Stimulated activated naive B cell treated with anti-CD40 and anti-IgM and Interleukin-4, amounts not matched to agents 10 μg/mL and 1 μg/mL and 100 μg/mL, for 72 hours (primary cell): ENCODE data around the gene ABLIM1.

Experiments used
- ATAC-seq, 2 donors: fragments of 150-1000 bp; cut with Tn5 transposase; replicated peaks; 2 replicates each; pipeline ENCODE4 v1.10.0; 2021; ENCODE audit warnings: moderate library complexity in 1 of 2
- DNase-seq: peaks from one replicate; pipeline ENCODE4 v3.0.0; 2021
- H3K27ac Mint-ChIP-seq: one replicate; pipeline ENCODE4 v1.8.0; 2022; ENCODE audit warnings: mild to moderate bottlenecking, mixed read lengths
- H3K27me3 Mint-ChIP-seq, 2 donors: one replicate each; pipeline ENCODE4 v1.8.0; 2022; ENCODE audit warnings: mixed read lengths in 2 of 2
- H3K36me3 Mint-ChIP-seq, 2 donors: one replicate each; pipeline ENCODE4 v1.8.0; 2022; ENCODE audit warnings: mixed read lengths in 2 of 2, mild to moderate bottlenecking in 1 of 2
- H3K4me1 Mint-ChIP-seq, 2 donors: one replicate each; pipeline ENCODE4 v1.8.0; 2022; ENCODE audit warnings: mixed read lengths in 2 of 2, mild to moderate bottlenecking in 1 of 2
- H3K4me3 Mint-ChIP-seq, 2 donors: one replicate each; pipeline ENCODE4 v1.8.0; 2022; ENCODE audit warnings: mild to moderate bottlenecking in 2 of 2, mixed read lengths in 2 of 2, moderate library complexity in 1 of 2
- H3K9me3 Mint-ChIP-seq, 2 donors: one replicate each; pipeline ENCODE4 v1.8.0; 2022; ENCODE audit warnings: mixed read lengths in 2 of 2, mild to moderate bottlenecking in 1 of 2

ABLIM1 gene

GRCh38 chr10:114518401-114519305, 139.4 kb downstream of the ABLIM1 start:
- no peak overlapping the region for H3K4me3 Mint-ChIP-seq
- peaks cover 58 to 93% of the 10 kb centered on the region in 2 donors for H3K4me1 Mint-ChIP-seq
- H3K27ac Mint-ChIP-seq = peak overlapping the region; percentile 37
- no peaks in the 10 kb centered on the region for H3K9me3 Mint-ChIP-seq
- peaks cover 5 to 14% of the 10 kb centered on the region in 2 donors for H3K36me3 Mint-ChIP-seq
- DNase-seq = no peak
- ATAC-seq = no peak
- no peaks in the 10 kb centered on the region for H3K27me3 Mint-ChIP-seq

- no peak overlapping the region for H3K4me3 Mint-ChIP-seq
- H3K4me1 Mint-ChIP-seq = peaks cover 58 to 93% of the 10 kb centered on the region in 2 donors
- no peaks in the 10 kb centered on the region for H3K9me3 Mint-ChIP-seq
- ATAC-seq (no peak), DNase-seq (no peak)
- no peaks in the 10 kb centered on the region for H3K27me3 Mint-ChIP-seq
- H3K36me3 Mint-ChIP-seq = peaks cover 5 to 14% of the 10 kb centered on the region in 2 donors
- no peak overlapping the region for H3K27ac Mint-ChIP-seq
Observed at GRCh38 chr10:114517368-114518250, 140.5 kb downstream of the ABLIM1 start.

- ATAC-seq (no peak), DNase-seq (no peak)
- no peaks in the 10 kb centered on the region for H3K9me3 Mint-ChIP-seq
- peaks cover 8 to 24% of the 10 kb centered on the region in 2 donors for H3K36me3 Mint-ChIP-seq
- peak overlapping the region; percentile 38 for H3K27ac Mint-ChIP-seq
- peaks cover 59 to 93% of the 10 kb centered on the region in 2 donors for H3K4me1 Mint-ChIP-seq
- H3K27me3 Mint-ChIP-seq = no peaks in the 10 kb centered on the region
- H3K4me3 Mint-ChIP-seq = peak overlapping the region in 1 of 2 donors; percentile 22
Observed at GRCh38 chr10:114516356-114516755, 141.7 kb downstream of the ABLIM1 start.

- Mint-ChIP-seq H3K4me3 (no peak overlapping the region), H3K36me3 (peaks cover 7 to 23% of the 10 kb centered on the region in 2 donors), H3K27me3 (no peaks in the 10 kb centered on the region), H3K9me3 (no peaks in the 10 kb centered on the region), H3K4me1 (peaks cover 57 to 86% of the 10 kb centered on the region in 2 donors), H3K27ac (peak overlapping the region; percentile 38)
- DNase-seq (no peak), ATAC-seq (no peak)
Observed at GRCh38 chr10:114515298-114515914, 142.7 kb downstream of the ABLIM1 start.

GRCh38 chr10:114513381-114513792, 144.7 kb downstream of the ABLIM1 start:
- Mint-ChIP-seq H3K9me3 (peaks cover 0 to 3% of the 10 kb centered on the region in 2 donors), H3K27ac (no peak overlapping the region), H3K27me3 (no peaks in the 10 kb centered on the region), H3K4me1 (peaks cover 45 to 82% of the 10 kb centered on the region in 2 donors), H3K4me3 (no peak overlapping the region), H3K36me3 (peaks cover 12 to 29% of the 10 kb centered on the region in 2 donors)
- ATAC-seq (no peak), DNase-seq (no peak)

GRCh38 chr10:114511881-114512280, 146.2 kb downstream of the ABLIM1 start:
- ATAC-seq (no peak), DNase-seq (no peak)
- Mint-ChIP-seq H3K9me3 (peaks cover 0 to 3% of the 10 kb centered on the region in 2 donors), H3K27ac (no peak overlapping the region), H3K36me3 (peaks cover 12 to 29% of the 10 kb centered on the region in 2 donors), H3K4me1 (peaks cover 38 to 81% of the 10 kb centered on the region in 2 donors), H3K27me3 (no peaks in the 10 kb centered on the region), H3K4me3 (no peak overlapping the region)

- H3K4me1 Mint-ChIP-seq = peaks cover 36 to 80% of the 10 kb centered on the region in 2 donors
- no peak overlapping the region for H3K4me3 Mint-ChIP-seq
- H3K9me3 Mint-ChIP-seq = peaks cover 0 to 3% of the 10 kb centered on the region in 2 donors
- DNase-seq (no peak), ATAC-seq (no peak)
- no peak overlapping the region for H3K27ac Mint-ChIP-seq
- H3K27me3 Mint-ChIP-seq = no peaks in the 10 kb centered on the region
- peaks cover 10 to 22% of the 10 kb centered on the region in 2 donors for H3K36me3 Mint-ChIP-seq
Observed at GRCh38 chr10:114508376-114508775, 149.7 kb downstream of the ABLIM1 start.

GRCh38 chr10:114507449-114507848, 150.6 kb downstream of the ABLIM1 start:
- H3K4me1 Mint-ChIP-seq = peaks cover 32 to 78% of the 10 kb centered on the region in 2 donors
- no peak for ATAC-seq
- H3K27ac Mint-ChIP-seq = peak overlapping the region; percentile 20
- no peak for DNase-seq
- H3K36me3 Mint-ChIP-seq = peaks cover 10 to 25% of the 10 kb centered on the region in 2 donors
- peaks cover 0 to 3% of the 10 kb centered on the region in 2 donors for H3K9me3 Mint-ChIP-seq
- no peak overlapping the region for H3K4me3 Mint-ChIP-seq
- H3K27me3 Mint-ChIP-seq = no peaks in the 10 kb centered on the region

GRCh38 chr10:114506871-114507385, 151.1 kb downstream of the ABLIM1 start:
- H3K4me1 Mint-ChIP-seq = peaks cover 34 to 75% of the 10 kb centered on the region in 2 donors
- no peak for DNase-seq
- H3K27me3 Mint-ChIP-seq = no peaks in the 10 kb centered on the region
- no peak overlapping the region for H3K4me3 Mint-ChIP-seq
- H3K9me3 Mint-ChIP-seq = peaks cover 0 to 3% of the 10 kb centered on the region in 2 donors
- H3K36me3 Mint-ChIP-seq = peaks cover 10 to 21% of the 10 kb centered on the region in 2 donors
- ATAC-seq = no peak
- H3K27ac Mint-ChIP-seq = no peak overlapping the region

GRCh38 chr10:114504769-114505579, 153.1 kb downstream of the ABLIM1 start:
- Mint-ChIP-seq H3K4me3 (no peak overlapping the region), H3K36me3 (peaks cover 6 to 13% of the 10 kb centered on the region in 2 donors), H3K27me3 (no peaks in the 10 kb centered on the region), H3K27ac (peak overlapping the region; percentile 54), H3K4me1 (peaks cover 38 to 84% of the 10 kb centered on the region in 2 donors), H3K9me3 (peaks cover 0 to 3% of the 10 kb centered on the region in 2 donors)
- ATAC-seq = peak; percentile 52 to 66
- DNase-seq = no peak

- Mint-ChIP-seq H3K9me3 (no peaks in the 10 kb centered on the region), H3K36me3 (peaks cover 0 to 3% of the 10 kb centered on the region in 2 donors), H3K27ac (peak overlapping the region; percentile 75), H3K4me1 (peaks cover 47 to 84% of the 10 kb centered on the region in 2 donors), H3K27me3 (no peaks in the 10 kb centered on the region), H3K4me3 (no peak overlapping the region)
- ATAC-seq = no peak
- DNase-seq = no peak
Observed at GRCh38 chr10:114502074-114502473, 156.0 kb downstream of the ABLIM1 start.

GRCh38 chr10:114501650-114502049, 156.4 kb downstream of the ABLIM1 start:
- no peak overlapping the region for H3K4me3 Mint-ChIP-seq
- peaks cover 45 to 84% of the 10 kb centered on the region in 2 donors for H3K4me1 Mint-ChIP-seq
- H3K27ac Mint-ChIP-seq = peak overlapping the region; percentile 75
- peaks cover 0 to 3% of the 10 kb centered on the region in 2 donors for H3K36me3 Mint-ChIP-seq
- H3K9me3 Mint-ChIP-seq = no peaks in the 10 kb centered on the region
- no peak for DNase-seq
- no peaks in the 10 kb centered on the region for H3K27me3 Mint-ChIP-seq
- no peak for ATAC-seq

GRCh38 chr10:114500643-114501042, 157.4 kb downstream of the ABLIM1 start:
- peaks cover 42 to 83% of the 10 kb centered on the region in 2 donors for H3K4me1 Mint-ChIP-seq
- peak overlapping the region in 1 of 2 donors; percentile 55 for H3K4me3 Mint-ChIP-seq
- no peak for ATAC-seq
- peaks cover 0 to 6% of the 10 kb centered on the region in 2 donors for H3K36me3 Mint-ChIP-seq
- DNase-seq = no peak
- no peaks in the 10 kb centered on the region for H3K27me3 Mint-ChIP-seq
- peak overlapping the region; percentile 98 for H3K27ac Mint-ChIP-seq
- H3K9me3 Mint-ChIP-seq = no peaks in the 10 kb centered on the region
